ENCODE measurements around the gene HSF2. TPM values are rescaled to one million over a fixed set of nuclear protein-coding genes. Genes with fewer than 3 reads are reported as not detected.

HSF2 gene
- total and polyA plus RNA-seq, 2 of the 13 experiments (the other 11 are each of a cell fraction or from before 2014, with no cell fraction given): 24.8 to 26.4 TPM

DNA sequence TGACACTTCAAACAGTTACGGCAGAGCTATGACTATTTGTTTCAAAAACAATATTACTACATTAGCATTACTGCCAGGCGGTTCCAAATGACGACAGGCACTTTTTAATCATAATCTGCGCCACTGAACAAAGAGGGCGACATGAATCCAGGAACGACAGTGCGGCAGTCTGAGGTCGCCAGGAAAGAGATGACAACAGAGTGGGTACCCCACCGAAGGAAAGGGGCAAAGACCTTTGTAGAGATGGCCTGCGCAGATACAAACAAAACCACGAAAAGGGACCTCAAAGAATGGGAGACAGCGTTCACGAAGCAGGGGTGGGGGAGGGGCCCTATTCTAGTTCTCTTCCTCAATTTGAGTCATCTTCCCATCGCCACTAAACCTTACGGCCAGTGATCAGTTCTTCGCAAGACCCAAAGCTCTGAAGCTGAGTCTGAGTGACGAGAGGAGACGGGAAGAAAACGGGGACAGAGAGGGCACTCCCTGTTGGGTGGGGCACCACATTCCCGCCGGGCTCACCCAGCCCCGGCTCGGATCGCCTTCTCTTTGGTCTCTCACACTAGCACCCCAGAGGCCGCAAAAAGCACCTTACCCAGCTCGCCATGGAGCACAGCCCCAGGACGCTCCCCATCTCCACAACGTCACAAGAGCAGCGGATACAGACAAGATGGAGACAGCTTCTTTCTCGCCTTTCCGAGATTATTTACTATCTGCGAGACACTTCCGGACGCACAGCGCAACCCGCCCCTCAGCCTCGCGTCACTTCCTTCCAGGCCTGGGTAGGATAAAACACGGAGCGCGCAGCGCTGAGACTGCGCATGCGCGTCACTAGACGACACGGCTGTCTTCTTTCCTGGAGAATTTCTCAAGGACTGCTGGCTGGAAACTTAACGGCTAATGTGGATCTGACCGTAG, 71.9 kb downstream of the HSF2 start, which contains the start of gene SERINC1 (continued):
- TF ChIP-seq KIAA2018 (CRISPR knock-in tag; IDR thresholded peaks at IDR 0.05; ENCODE audit: borderline replicate concordance): peak; percentile 65; the same call in 1 of the 2 replicates
- peak; percentile 91 to 92 for TF ChIP-seq POLR2A (IDR thresholded peaks at IDR 0.05; ENCODE audit: insufficient read depth in 1 of 2, low read depth in 2 of 2, low read length in 2 of 2)
- TF ChIP-seq, protein P1, sequence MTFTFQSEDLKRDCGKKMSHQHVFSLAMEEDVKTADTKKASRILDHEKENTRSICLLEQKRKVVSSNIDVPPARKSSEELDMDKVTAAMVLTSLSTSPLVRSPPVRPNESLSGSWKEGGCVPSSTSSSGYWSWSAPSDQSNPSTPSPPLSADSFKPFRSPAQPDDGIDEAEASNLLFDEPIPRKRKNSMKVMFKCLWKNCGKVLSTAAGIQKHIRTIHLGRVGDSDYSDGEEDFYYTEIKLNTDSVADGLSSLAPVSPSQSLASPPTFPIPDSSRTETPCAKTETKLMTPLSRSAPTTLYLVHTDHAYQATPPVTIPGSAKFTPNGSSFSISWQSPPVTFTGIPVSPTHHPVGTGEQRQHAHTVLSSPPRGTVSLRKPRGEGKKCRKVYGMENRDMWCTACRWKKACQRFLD (CRISPR knock-in tag; IDR thresholded peaks at IDR 0.05; ENCODE audit: borderline replicate concordance): peak; percentile 55; the same call in 1 of the 2 replicates
- TF ChIP-seq, protein P2, sequence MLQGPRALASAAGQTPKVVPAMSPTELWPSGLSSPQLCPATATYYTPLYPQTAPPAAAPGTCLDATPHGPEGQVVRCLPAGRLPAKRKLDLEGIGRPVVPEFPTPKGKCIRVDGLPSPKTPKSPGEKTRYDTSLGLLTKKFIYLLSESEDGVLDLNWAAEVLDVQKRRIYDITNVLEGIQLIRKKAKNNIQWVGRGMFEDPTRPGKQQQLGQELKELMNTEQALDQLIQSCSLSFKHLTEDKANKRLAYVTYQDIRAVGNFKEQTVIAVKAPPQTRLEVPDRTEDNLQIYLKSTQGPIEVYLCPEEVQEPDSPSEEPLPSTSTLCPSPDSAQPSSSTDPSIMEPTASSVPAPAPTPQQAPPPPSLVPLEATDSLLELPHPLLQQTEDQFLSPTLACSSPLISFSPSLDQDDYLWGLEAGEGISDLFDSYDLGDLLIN (CRISPR knock-in tag; IDR thresholded peaks at IDR 0.05; ENCODE audit: borderline replicate concordance): peak; percentile 80; the same call in 1 of the 2 replicates
- peak; percentile 94 for TF ChIP-seq TAF1 (CRISPR knock-in tag; IDR thresholded peaks at IDR 0.05)
- peak; percentile 69; the same call in 1 of the 2 replicates for TF ChIP-seq FOXP4 (CRISPR knock-in tag; IDR thresholded peaks at IDR 0.05)
- TF ChIP-seq ZBTB3 (CRISPR knock-in tag; IDR thresholded peaks at IDR 0.05; ENCODE audit: borderline replicate concordance, low read depth): no peak
- peak; percentile 88 for TF ChIP-seq THAP11 (CRISPR knock-in tag; IDR thresholded peaks at IDR 0.05)
- TF ChIP-seq ZNF383 (CRISPR knock-in tag; IDR thresholded peaks at IDR 0.05; ENCODE audit: borderline replicate concordance): no peak
- TF ChIP-seq FOXP1 (IDR thresholded peaks at IDR 0.05): no peak
- peak; percentile 45; the same call in 1 of the 2 replicates for TF ChIP-seq FOXP1 (CRISPR knock-in tag; IDR thresholded peaks at IDR 0.05)
- TF ChIP-seq, protein P3, sequence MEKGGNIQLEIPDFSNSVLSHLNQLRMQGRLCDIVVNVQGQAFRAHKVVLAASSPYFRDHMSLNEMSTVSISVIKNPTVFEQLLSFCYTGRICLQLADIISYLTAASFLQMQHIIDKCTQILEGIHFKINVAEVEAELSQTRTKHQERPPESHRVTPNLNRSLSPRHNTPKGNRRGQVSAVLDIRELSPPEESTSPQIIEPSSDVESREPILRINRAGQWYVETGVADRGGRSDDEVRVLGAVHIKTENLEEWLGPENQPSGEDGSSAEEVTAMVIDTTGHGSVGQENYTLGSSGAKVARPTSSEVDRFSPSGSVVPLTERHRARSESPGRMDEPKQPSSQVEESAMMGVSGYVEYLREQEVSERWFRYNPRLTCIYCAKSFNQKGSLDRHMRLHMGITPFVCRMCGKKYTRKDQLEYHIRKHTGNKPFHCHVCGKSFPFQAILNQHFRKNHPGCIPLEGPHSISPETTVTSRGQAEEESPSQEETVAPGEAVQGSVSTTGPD (CRISPR knock-in tag; IDR thresholded peaks at IDR 0.05): no peak
